EL (cell line): ENCODE data around the gene PILRB.
"Not testable (repeated sequence)": the region's sequence is repeated elsewhere in the genome, so short reads cannot be mapped to it uniquely, and the experiment has no call there.

Experiments used
- DNase-seq: peaks from one replicate; pipeline ENCODE4 v3.0.0-alpha.2; 2016

Gene PILRB

DNA sequence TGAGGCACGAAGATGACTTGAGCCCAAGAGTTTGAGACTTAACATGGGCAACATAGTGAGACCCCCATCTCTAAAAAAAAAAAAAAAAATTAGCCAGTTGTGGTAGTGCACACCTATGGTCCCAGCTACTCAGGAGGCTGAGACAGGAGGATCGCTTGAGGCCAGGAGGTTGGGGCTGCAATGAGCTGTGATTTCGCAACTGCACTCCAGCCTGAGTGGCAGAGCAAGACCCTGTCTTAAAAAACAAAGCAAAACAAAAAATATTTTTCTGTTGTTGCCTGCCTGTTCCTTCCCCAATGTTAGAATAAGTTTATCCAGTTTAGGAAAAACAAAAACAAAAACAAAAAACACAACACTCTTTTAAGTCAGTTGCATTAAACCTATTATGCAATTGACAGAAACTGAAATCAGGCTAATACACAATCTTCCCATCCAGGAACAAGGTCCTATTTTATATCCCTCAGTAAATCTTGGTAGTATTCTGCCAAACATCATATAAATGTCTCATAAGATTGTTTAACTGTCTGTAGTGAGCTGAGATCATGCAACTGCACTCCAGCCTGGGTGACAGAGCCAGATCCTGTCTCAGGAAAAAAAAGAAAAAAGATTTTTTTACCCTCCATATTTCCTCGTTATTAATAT lies 20.3 kb downstream of the PILRB start:
- no peak for DNase-seq

DNA sequence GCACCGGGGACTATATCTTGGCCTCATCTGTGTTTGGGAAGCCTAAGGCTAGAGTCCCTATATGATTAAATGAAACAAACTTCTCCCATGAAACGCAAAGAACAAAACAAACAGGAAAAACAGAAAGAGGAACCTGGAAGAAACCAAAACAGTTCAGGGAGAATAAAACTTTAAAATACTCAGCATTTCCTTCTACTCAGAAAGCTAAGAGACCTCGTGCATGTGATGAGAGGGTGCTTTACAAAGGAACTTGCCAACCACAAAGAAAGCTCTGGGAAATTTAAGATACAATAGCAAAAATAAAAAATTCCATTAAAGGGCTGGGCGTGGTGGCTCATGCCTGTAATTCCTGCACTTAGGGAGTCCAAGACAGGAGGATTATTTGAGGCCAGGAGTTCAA lies 22.3 kb downstream of the PILRB start:
- no peak for DNase-seq

DNA sequence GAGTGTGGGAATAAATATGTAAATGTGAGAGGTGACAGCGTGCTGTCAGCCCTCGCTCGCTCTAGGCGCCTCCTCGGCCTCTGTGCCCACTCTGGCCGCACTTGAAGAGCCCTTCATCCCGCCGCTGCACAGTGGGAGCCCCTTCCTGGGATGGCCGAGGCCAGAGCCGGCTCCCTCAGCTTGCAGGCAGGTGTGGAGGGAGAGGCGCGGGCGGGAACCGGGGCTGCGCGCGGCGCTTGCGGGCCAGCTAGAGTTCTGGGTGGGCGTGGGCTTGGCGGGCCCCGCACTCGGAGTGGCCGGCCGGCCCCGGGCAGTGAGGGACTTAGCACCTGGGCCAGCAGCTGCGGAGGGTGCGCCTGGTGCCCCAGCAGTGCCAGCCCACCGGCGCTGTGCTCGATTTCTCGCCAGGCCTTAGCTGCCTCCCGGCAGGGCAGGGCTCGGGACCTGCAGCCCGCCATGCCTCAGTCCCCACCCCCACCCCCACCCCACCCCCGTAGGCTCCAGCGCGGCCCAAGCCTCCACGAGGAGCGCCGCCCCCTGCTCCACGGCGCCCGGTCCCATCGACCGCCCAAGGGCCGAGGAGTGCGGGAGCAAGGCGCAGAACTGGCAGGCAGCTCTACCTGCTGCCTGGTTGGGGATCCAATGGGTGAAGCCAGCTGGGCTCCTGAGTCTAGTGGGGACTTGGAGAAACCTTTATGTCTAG lies 23.8 kb downstream of the PILRB start:
- DNase-seq, result not testable (repeated sequence)

DNA sequence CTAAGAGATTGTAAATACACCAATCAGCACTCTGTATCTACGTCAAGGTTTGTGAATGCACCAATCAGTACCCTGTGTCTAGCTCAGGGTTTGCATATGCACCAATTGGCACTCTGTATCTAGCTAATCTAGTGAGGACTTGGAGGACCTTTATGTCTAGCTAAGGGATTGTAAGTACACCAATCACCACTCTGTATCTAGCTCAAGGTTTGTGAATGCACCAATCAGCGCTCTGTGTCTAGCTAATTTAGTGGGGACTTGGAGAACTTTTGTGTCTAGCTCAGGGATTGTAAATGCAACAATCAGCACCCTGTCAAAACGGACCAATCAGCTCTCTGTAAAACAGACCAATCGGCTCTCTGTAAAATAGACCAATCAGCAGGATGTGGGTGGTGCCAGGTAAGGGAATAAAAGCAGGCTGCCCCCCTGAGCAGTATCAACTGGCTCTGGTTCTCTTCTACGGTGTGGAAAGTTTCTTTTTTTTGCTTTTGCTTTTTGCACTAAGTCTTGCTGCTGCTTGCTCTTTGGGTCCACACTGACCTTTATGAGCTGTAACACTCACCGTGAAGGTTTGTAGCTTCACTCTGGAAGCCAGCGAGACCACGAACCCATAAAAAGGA lies 24.4 kb downstream of the PILRB start:
- DNase-seq, result not testable (repeated sequence)

DNA sequence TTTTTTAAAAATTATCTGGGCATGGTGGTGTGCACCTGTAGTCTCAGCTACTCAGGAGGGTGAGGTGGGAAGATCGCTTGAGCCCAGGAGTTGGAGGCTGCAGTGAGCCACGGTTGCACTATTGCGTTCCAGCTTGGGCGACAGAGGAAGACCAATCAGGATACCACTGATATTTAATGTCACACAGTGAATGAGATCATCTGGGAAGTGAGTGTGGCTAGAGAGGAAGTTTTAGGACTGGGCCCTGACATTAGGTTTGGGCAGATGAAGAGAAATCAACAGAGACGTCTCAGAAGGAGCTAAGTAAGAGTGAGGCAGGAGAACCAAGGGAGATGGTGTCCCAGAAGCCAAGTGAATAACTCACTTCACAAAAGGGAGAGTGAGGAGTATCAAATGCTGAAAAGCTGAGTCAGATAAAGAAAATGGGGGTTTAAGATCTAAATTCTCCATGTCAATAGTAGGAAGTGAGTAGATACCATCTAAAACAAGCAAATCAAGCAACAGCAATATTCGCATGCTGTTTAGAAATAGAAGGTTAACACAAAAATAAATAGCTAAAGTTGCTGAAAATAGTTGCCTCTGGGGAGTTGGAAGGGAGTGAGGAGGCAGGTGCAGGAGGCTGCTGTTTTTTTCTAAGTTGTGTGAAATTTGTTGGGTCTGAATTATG lies 26.8 kb downstream of the PILRB start:
- DNase-seq, result no peak

DNA sequence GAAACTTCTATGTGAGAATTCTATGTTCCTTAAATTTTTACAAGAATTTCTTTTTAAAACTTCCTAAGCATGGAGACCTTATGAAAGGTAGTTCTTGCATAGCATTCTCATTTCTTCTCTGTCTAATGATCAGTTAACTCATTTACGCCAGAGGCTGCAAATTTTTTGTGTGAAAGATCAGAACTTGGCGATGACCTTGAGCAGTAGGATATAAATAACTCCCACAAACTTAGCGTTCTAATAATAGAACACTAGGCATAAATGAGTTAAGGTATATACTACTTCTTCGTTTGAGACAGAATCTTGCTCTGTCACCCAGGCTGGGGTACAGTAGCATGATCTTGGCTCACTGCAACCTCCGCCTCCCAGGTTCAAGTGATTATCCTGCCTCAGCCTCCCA lies 29.0 kb downstream of the PILRB start:
- DNase-seq, result no peak

DNA sequence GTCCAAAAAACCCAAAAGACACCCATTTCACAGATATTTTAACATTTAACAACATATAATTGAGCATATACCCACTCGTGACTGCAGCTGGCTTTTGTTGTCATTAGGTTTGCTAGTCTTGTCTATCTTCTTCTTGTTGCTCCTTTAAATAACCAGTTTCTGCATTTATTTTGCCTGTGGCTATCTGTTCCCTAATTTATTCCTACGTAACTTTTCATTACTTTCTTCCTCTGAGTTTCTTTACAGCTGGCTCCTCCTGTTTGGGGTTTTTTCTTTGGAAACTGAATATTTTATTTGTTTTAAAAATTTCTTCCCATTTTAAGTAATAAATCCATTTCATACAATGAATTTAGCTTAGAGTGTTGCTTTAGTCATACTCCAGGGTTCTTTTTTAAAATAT lies 29.8 kb downstream of the PILRB start:
- DNase-seq, result no peak

DNA sequence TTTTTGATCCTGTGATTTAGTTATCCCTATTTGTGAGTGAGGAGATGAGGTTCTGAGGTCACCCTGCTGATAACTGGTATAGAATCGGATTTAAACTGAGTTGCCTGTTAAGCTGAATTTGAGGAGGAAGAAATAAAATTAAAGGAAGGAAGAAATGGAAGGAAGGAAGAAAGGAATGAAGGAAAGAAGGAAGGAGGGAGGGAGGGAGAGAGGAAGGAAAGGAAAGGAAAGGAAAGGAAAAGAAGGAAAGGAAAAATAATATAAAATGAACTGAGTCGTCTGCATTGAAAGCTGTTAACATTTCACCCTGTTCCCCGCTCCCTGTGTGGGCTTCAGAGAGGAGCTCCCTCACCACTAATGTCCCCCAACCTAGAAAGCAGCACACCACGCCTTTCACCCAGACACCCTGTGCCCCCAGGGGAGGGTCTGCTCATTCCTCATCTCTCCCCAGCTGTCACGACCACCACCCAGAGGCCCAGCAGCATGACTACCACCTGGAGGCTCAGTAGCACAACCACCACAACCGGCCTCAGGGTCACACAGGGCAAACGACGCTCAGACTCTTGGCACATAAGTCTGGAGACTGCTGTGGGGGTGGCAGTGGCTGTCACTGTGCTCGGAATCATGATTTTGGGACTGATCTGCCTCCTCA lies 31.6 kb downstream of the PILRB start:
- DNase-seq, result no peak

DNA sequence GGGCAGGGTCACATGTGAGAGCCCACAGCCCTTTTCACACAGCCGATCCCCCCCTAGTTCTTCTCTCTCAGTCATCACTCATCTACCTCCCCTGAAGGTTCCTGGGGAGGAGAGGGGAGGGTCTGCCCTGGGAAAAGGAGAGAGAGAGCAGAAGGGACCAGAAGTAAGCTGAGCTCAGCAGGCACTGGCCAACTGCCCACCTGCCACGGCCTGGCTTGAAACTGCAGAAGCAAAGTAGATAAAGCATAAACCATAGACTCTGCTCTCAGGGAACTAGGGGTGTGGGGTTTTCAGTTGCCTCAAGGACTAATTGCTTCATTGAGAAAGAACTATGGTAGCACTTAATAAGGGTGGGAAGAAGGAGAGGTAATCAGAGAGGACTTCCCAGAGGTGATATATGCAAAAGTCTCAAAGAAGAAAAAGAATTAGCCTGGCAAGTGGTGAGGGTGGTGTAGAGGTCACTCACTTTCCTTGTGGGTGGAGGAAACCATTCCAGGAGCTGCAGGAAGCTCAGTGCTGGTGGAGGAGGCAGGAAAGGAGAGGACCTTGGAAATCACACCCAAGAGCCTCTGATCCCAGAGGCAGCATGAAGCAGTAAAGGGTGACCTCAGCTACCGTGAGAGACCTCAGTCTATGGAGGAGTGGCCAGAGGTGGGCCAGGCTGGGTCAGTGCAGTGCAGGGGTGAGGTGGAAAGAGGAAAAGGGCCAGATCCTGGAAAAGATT lies 32.5 kb downstream of the PILRB start:
- no peak for DNase-seq

DNA sequence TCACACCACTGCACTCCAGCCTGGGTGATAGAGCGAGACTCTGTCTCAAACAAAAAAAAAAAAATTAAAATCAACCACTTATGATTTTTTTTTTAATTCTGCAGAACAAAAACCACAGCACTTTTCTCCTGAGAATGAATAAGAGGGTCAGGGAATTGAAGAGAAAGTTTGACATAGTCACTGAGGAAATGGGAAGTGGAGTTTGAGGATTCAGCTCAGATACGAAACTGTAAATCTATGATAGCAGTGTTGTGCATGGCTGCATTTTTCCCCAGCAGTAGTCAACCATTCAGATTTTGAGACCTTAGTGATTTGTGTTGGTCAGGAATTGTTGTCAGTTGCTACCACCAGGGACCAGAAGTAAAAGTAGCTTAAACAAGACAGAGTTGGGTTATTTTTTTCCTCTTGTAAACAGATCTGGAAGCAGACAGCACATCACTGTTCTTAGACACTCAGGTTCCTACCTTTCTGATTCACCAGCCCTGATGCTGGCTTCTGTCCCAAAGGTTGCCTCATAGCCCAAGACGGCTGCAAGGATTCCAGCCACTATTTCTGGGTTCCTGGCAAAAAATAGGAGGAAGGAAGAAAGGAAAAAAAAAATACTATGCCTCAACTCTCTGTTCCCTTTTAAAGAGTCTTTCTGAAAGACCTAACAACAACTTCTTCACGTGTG lies 35.5 kb downstream of the PILRB start:
- no peak for DNase-seq

DNA sequence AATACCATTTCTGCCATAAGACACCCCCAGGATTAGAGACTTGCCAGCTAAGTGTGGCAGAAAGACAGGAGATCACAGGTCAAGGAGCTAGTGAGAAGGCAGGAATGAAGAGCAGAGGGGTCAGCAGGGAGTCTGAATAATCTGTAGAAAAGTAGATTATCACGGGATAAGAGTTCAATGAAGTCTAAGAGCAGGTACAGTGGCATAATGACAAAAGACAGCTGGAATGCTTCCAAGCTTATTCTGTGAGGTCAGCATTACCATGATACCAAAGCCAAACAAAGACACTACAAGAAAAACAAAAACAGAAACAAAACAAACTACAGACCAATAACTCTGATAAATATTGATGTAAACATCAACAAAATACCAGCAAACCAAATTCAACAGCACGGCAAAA lies 36.2 kb downstream of the PILRB start:
- no peak for DNase-seq

DNA sequence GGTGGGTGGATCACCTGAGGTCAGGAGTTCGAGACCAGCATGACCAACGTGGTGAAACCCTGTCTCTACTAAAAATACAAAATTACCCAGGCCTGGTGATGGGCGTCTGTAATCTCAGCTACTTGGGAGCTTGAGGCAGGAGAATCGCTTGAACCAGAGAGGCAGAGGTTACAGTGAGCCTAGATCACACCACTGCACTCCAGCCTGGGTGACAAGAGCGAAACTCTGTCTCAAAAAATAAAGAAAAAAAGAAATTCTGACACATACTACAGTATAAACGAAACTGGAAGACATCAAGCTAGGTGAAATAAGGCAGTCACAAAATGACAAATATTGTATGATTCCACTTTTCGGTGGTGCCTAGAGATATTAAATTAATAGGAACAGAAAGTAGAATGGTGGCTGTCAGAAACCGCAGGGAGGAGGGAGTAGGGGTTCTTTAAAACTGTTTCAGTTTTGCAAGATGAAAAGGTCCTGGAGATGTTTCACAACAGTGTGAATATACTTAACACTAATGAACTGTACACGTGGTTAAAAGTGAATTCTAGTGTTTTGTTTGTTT lies 38.6 kb downstream of the PILRB start:
- DNase-seq, result no peak

DNA sequence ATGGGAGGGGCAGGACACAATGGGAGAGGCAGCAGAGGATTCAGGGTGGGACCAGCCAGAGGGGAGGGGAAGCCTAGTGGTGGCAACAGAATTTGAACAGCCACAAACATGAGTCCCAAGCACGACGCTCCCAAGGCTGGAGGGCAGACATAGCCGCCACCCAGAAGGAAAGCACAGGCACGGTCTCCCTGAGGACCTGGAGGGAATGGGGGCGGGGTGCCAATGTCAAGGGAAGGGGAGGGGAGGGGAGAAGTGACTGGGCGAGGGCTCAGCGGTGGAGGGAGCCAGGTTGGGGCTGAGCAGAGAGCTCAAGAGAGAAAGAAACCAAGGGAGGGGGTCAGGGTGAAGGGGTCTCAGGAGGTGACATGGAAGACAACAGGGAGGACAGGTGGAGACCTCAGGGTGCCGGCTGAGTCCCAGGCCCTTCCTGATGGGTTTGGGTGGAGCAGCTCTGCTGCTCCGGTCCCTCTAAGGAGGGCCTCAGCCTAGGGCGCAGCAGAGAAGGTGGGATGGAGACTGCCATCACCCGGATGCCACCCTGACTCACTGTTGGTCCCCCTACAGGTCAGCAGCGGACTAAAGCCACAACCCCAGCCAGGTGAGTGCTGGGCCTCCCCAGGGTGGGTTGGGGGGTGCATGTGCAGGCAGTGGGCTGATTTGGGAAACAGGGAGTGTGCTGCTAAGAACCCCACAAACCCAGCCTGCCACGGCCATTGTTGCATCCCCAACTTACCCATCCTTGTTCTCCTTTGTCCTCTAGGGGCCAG lies 39.6 kb downstream of the PILRB start:
- DNase-seq, result no peak

DNA sequence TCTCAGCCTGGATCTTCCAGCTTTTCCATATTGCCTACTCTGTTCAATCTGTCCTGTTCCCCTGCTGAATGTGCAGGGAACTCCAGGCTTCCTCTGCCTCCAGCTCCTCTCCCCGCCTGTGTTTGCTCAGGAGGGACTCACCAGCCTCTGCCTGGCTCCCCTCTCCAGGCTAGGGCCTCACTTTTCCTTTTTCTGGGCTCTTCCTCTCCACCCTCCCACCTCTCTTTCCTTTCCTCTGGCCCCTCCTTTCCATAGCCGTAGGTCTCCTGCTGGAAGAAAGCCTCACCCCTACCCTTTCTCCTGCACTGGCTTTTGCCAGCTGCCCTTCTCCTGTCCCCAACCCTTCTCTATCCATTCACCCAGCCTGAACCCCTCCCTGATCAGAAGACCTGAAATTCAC lies 40.3 kb downstream of the PILRB start:
- no peak for DNase-seq

DNA sequence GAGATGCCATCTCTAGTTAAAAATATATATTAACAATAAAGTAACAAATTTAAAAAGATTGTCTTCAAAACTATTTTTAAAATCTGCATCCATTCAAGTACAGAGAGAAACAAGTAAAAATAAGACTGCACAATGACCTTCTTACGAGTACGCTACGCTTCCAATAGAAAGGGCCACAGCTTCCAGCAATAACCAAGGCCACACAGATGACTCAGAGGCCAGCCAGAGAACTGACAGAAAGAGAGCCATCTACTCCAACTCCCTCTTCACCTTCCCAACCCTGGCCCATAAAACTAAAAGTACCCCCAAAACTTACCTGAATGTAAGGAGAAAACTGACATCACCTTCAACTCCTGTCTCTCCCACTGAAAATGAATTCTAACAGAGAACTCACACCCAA lies 42.1 kb downstream of the PILRB start:
- DNase-seq, result no peak

DNA sequence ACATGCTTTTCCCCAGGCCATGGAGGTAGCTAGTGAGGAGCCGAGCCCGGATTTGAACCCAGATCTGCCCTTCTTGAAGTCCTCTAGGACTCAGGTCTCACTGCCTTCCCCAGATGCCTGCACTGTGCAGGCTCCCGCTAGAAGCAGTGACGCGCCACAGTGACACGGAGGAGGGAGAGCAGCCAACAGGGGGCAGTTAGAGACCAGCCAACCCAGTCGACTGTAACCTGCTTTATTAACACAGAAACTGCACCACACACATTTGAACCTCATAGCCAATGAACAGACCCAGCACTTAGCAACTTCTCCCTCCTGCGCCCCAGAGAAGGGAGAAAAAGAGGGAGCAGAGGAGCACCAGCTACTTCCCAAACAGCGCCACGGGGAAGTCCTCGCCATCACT lies 42.7 kb downstream of the PILRB start:
- peak; percentile 13 for DNase-seq

DNA sequence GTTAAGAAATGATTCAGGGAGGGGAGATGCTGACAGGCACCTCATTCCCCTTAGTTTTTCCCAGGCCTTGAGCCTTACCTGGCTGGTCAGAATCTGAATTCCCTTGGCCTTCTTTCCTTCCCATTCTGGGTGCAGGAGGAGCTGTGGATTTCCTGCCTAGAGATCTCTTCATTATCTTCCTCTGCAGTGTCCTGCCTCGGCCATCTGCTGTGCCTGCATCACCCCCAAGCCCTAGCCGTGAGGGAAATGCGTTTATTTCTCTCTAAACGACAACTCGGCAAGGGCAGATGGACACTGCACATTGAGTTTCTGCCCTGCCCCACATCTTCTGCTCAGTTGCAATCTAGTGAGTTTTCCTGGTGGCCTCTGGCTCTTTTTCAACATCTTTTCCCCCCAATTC lies 43.9 kb downstream of the PILRB start:
- DNase-seq, result no peak

DNA sequence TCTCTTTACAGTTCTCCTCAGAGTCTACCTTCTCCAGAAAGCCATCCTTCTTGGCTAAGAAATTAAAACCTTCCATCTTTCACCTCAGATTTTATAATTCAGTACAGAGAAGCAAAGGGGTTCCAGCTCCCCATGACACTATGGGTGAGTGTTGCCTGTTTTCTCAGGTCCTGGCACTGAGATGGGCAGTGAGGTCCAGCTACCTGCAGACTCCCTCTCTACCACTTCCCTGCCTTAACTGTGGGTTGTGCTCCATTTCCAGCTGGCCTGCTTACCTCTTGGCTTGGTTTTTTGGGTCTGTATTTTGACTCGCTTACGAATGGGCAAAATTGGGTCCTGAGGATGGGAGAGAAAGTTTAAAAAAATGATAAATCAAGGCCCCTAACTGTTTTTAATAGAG lies 44.3 kb downstream of the PILRB start:
- DNase-seq, result no peak

DNA sequence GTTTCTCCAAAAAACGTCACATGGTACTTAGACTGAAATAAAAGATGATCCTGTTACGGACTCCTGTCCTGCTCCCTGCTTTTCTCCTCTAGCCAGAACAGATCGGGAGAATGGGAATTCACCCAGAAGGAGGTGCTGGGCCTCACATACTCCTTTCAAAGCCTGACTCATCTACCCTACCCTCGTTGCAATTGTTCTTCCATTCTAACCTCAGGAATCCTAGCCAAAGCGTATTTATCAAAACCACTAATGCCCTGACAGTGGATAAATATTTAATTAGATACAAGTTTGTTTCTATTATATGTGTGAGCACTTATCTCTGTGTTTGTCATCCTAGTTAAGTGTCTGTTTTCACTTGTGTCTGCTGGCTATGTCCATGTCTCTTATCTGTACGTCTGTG lies 48.9 kb downstream of the PILRB start:
- DNase-seq, result no peak

DNA sequence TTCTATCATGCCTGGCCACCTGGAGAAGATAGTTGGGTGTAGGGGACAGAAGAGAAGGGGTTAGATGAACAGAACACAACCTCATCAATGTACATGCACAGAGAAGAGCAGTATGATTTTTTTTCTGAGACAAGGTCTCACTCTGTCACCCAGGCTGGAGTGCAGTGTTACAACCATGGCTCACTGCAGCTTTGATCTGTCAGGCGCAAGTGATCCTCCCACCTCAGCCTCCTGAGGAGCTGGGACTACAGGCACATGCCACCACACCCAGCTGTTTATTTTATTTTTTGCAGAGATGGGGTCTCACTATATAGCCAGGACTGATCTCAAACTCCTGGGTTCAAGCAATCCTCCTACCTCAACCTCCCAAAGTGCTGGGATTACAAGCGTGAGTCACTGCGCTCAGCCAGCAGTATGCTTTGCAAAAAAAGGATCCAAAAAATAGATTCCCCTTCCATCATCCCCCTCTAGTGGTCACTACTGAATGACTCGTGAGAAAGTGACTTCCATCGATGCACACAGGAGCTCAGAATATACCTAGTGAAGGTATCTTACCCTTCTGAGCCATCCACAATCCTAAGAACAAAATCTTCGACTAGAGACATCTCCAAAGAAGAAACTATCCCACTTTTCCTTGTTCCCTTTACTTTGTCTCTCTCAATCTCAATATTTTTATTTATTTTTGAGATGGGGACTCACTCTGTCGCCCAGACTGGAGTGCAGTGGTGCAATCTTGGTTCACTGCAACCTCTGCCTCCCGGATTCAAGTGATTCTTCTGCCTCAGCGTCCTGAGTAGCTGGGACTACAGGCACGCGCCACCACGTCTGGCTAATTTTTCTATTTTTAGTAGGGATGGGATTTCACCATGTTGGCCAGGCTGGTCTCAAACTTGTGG lies 49.6 kb downstream of the PILRB start:
- DNase-seq, result peak; percentile 79
